SK-N-MC (cell line): ENCODE measurements around the gene PDE4D.

Source experiments
- EZH2 ChIP-seq: fragments of 200-600 bp; sonication (generic); IDR thresholded peaks from one replicate; pipeline ENCODE4 v1.6.1; 2017; ENCODE audit warnings: antibody characterized with exemption
- POLR2AphosphoS5 ChIP-seq: IDR thresholded peaks from 2 replicates; pipeline ENCODE4 v1.6.1; 2012; ENCODE audit warnings: mild to moderate bottlenecking, low read depth, low read length, borderline replicate concordance

DNA sequence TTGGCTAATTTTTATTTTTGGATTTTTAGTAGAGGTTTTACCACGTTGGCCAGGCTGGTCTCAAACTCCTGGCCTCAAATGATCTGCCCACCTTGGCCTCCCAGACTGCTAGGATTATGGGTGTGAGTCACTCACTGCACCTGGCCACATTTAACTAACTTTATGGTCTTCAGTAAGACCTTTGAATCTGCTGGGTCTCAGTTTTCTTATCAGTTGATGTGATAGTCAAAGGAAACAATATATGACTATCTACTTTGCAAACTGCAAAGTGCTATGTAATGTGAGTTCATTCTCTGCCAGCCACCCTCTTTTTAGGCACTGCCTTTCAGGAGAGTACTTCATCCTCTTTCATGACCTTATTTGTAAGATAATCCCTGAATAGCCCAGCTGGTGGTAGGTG, 474.7 kb downstream of the PDE4D start:
- TF ChIP-seq POLR2AphosphoS5 (no peak), EZH2 (no peak)
